ENCODE results near the gene LRRC8D.

The LRRC8D gene

GRCh38 chr1:89827330-89827729 is 6.5 kb downstream of the LRRC8D start:
- TF ChIP-seq ZFX (IDR thresholded peaks at IDR 0.05): no peak
- TF ChIP-seq CTCF (conservative IDR thresholded peaks at IDR 0.05): no peak
- no peak overlapping the region for H3K27ac ChIP-seq

- TF ChIP-seq CTCF (conservative IDR thresholded peaks at IDR 0.05): no peak
- no peak for TF ChIP-seq ZFX (IDR thresholded peaks at IDR 0.05)
- H3K27ac ChIP-seq: no peak overlapping the region
Measured at GRCh38 chr1:89827902-89828301, 7.1 kb downstream of the LRRC8D start.

- no peak overlapping the region for H3K27ac ChIP-seq
- TF ChIP-seq ZFX (IDR thresholded peaks at IDR 0.05) (no peak), CTCF (conservative IDR thresholded peaks at IDR 0.05) (no peak)
Measured at GRCh38 chr1:89829186-89829585, 8.4 kb downstream of the LRRC8D start.

GRCh38 chr1:89831462-89832120 is 10.8 kb downstream of the LRRC8D start:
- TF ChIP-seq ZFX (IDR thresholded peaks at IDR 0.05) (no peak), CTCF (conservative IDR thresholded peaks at IDR 0.05) (no peak)
- H3K27ac ChIP-seq: no peak overlapping the region

GRCh38 chr1:89832496-89833127 is 11.8 kb downstream of the LRRC8D start:
- no peak for TF ChIP-seq CTCF (conservative IDR thresholded peaks at IDR 0.05)
- no peak for TF ChIP-seq ZFX (IDR thresholded peaks at IDR 0.05)
- no peak overlapping the region for H3K27ac ChIP-seq

- no peak overlapping the region for H3K27ac ChIP-seq
Measured at GRCh38 chr1:89833183-89834082, 12.6 kb downstream of the LRRC8D start.

More at GRCh38 chr1:89833183-89834082, 12.6 kb downstream of the LRRC8D start:
- no peak for TF ChIP-seq ZFX (IDR thresholded peaks at IDR 0.05)
- TF ChIP-seq CTCF (conservative IDR thresholded peaks at IDR 0.05): no peak
